IMR-90 (cell line): ENCODE measurements around the gene UGT2B7. TPM values are rescaled to one million over a fixed set of nuclear protein-coding genes. Genes with fewer than 3 reads are reported as not detected.

Experiments used
- ATAC-seq: fragments of 200-7000 bp; cut with Tn5 transposase; 2 replicates; pipeline ENCODE4 v1.9.1; 2020; ENCODE audit warnings: low read depth, mild to moderate bottlenecking, moderate library complexity
- BruUV-seq: library from RNA; stranded (reverse); fragments of 400-500 nt; replicated peaks from 2 replicates; lab custom pipeline; 2021; lab: Mats Ljungman, UMichigan
- CTCF ChIA-PET: fragments of 300-600 bp; formaldehyde crosslinking; extraction: SDS; loops from one replicate; lab custom pipeline; 2021; ENCODE audit warnings: antibody characterized with exemption; lab: Yijun Ruan, JAX
- POLR2A ChIA-PET: fragments of 300-600 bp; sonication (Branson Sonifier 250); formaldehyde crosslinking; loops from one replicate; lab custom pipeline; 2022; ENCODE audit warnings: antibody characterized with exemption; ENCODE audit not compliant: unreplicated experiment; lab: Charles Lee
- DNase-seq: peaks from one replicate; pipeline ENCODE4 v3.0.0; 2013
- H2AFZ ChIP-seq: replicated peaks from 2 replicates; pipeline ENCODE3; 2013; ENCODE audit warnings: low read length, mild to moderate bottlenecking; ENCODE audit not compliant: poor library complexity
- H2AK5ac ChIP-seq: 2 replicates; pipeline ENCODE4 v1.6.1; 2013; ENCODE audit warnings: low read depth, low read length, inconsistent platforms
- H2AK9ac ChIP-seq: replicated peaks from 2 replicates; pipeline ENCODE3; 2013; ENCODE audit warnings: mild to moderate bottlenecking, low read depth, low read length, moderate library complexity; ENCODE audit not compliant: poor library complexity
- H2BK120ac ChIP-seq: 2 replicates; pipeline ENCODE4 v1.6.1; 2013; ENCODE audit warnings: low read depth, low read length, inconsistent platforms
- H2BK15ac ChIP-seq: 3 replicates; pipeline ENCODE4 v1.6.1; 2013; ENCODE audit warnings: low read depth, low read length, inconsistent platforms
- H2BK20ac ChIP-seq: 2 replicates; pipeline ENCODE4 v1.6.1; 2013; ENCODE audit warnings: low read depth, mild to moderate bottlenecking, inconsistent platforms, low read length, moderate library complexity
- H2BK5ac ChIP-seq: 2 replicates; pipeline ENCODE4 v1.6.1; 2013; ENCODE audit warnings: mild to moderate bottlenecking, low read depth, low read length, inconsistent platforms; ENCODE audit not compliant: poor library complexity, severe bottlenecking
- H3K14ac ChIP-seq: replicated peaks from 2 replicates; pipeline ENCODE4 v1.6.1; 2013; ENCODE audit warnings: low read depth, low read length, inconsistent platforms
- H3K18ac ChIP-seq: 2 replicates; pipeline ENCODE4 v1.6.1; 2013; ENCODE audit warnings: low read depth, low read length, control low read depth
- H3K23ac ChIP-seq: 2 replicates; pipeline ENCODE4 v1.6.1; 2013; ENCODE audit warnings: low read depth, low read length, inconsistent platforms
- H3K27ac ChIP-seq: 2 replicates; pipeline ENCODE4 v1.5.1; 2013; ENCODE audit warnings: mild to moderate bottlenecking, control low read depth, low read length; ENCODE audit not compliant: insufficient read depth
- H3K27me3 ChIP-seq: 2 replicates; pipeline ENCODE4 v1.6.1; 2013; ENCODE audit warnings: low read length; ENCODE audit not compliant: control insufficient read depth, insufficient read depth
- H3K36me3 ChIP-seq: 2 replicates; pipeline ENCODE4 v1.6.1; 2013; ENCODE audit warnings: low read length, mixed read lengths; ENCODE audit not compliant: control insufficient read depth, insufficient read depth
- H3K4ac ChIP-seq: 2 replicates; pipeline ENCODE4 v1.6.1; 2013; ENCODE audit warnings: low read depth, low read length, inconsistent platforms
- H3K4me1 ChIP-seq: 2 replicates; pipeline ENCODE4 v1.6.1; 2013; ENCODE audit warnings: low read length, mixed read lengths; ENCODE audit not compliant: control insufficient read depth, insufficient read depth
- H3K4me2 ChIP-seq: 2 replicates; pipeline ENCODE4 v1.6.1; 2013; ENCODE audit warnings: low read depth, mild to moderate bottlenecking, control low read depth, low read length, moderate library complexity
- H3K4me3 ChIP-seq: 2 replicates; pipeline ENCODE4 v1.5.1; 2013; ENCODE audit warnings: low read depth, mild to moderate bottlenecking, control low read depth, low read length, moderate library complexity; ENCODE audit not compliant: insufficient read depth
- H3K56ac ChIP-seq: 2 replicates; pipeline ENCODE4 v1.6.1; 2013; ENCODE audit warnings: low read length, inconsistent platforms; ENCODE audit not compliant: insufficient read depth; ENCODE audit errors: extremely low read depth
- H3K79me1 ChIP-seq, 2 experiments: 2 replicates each; pipeline ENCODE4 v1.6.1; 2013; ENCODE audit warnings: low read length in 2 of 2, inconsistent platforms in 1 of 2, low read depth in 1 of 2
- H3K9ac ChIP-seq: 2 replicates; pipeline ENCODE4 v1.6.1; 2013; ENCODE audit warnings: low read depth, low read length, control low read depth
- H3K9me1 ChIP-seq: 2 replicates; pipeline ENCODE4 v1.6.1; 2013; ENCODE audit warnings: low read length, inconsistent platforms; ENCODE audit not compliant: insufficient read depth
- H3K9me3 ChIP-seq: 2 replicates; pipeline ENCODE4 v1.6.1; 2013; ENCODE audit warnings: low read length; ENCODE audit not compliant: control insufficient read depth, insufficient read depth
- H4K20me1 ChIP-seq: 2 replicates; pipeline ENCODE4 v1.6.1; 2013; ENCODE audit warnings: low read length, inconsistent platforms; ENCODE audit not compliant: insufficient read depth
- H4K5ac ChIP-seq: 2 replicates; pipeline ENCODE4 v1.6.1; 2013; ENCODE audit warnings: mild to moderate bottlenecking, low read depth, low read length, control low read depth
- H4K8ac ChIP-seq, 2 experiments: 2 replicates each; pipeline ENCODE4 v1.6.1; 2013; ENCODE audit warnings: low read depth in 2 of 2, low read length in 2 of 2, control low read depth in 1 of 2, inconsistent platforms in 1 of 2
- H4K91ac ChIP-seq: 2 replicates; pipeline ENCODE4 v1.6.1; 2013; ENCODE audit warnings: low read depth, low read length, inconsistent platforms; ENCODE audit not compliant: insufficient read depth
- BHLHE40 ChIP-seq: fragments of 150-350 bp; IDR thresholded peaks from 2 replicates; pipeline ENCODE4 v1.6.1; 2016; ENCODE audit warnings: mild to moderate bottlenecking, low read depth, low read length
- CEBPB ChIP-seq: IDR thresholded peaks from 2 replicates; pipeline ENCODE4 v1.6.1; 2012; ENCODE audit warnings: low read depth, low read length, improper control_type of control experiment
- CHD1 ChIP-seq: IDR thresholded peaks from 2 replicates; pipeline ENCODE4 v1.6.1; 2012; ENCODE audit warnings: low read depth, low read length, improper control_type of control experiment
- WGBS, 2 experiments: methylation state at CpG; one replicate each; pipeline versions ENCODE4 v1.1.5 to v1.1.7; 2013; ENCODE audit warnings: missing lambda C conversion rate in 2 of 2; ENCODE audit not compliant: insufficient read length in 1 of 2; ENCODE audit errors: extremely low coverage in 2 of 2; 5-methylcytosine and 5-hydroxymethylcytosine counted together
- dilution Hi-C: fragments of 300-500 bp; cut with HindIII; formaldehyde crosslinking; loops from one replicate; pipeline ENCODE4 v1.14.3; 2018; ENCODE audit warnings: low sequenced_read_pairs; ENCODE audit not compliant: unreplicated experiment
- in situ Hi-C: fragments of 300-500 bp; cut with MboI; formaldehyde crosslinking; loops from 3 replicates; pipeline ENCODE4 v1.14.3; 2019; ENCODE audit warnings: low sequenced_read_pairs, inconsistent platforms, mixed read lengths
- intact Hi-C: fragments of 100-400 bp; cut with micrococcal nuclease; formaldehyde crosslinking; loops from 2 replicates; pipeline ENCODE4 v1.10.0; 2022
- polyA plus RNA-seq, 3 experiments: library from polyadenylated mRNA; depleted of rRNA; stranded (reverse); fragments of >200 nt; gene quantifications; 2 replicates each; pipeline ENCODE4 v1.2.3, GENCODE V29; 2012; ENCODE audit warnings: low replicate concordance in 1 of 3
- total RNA-seq: library from RNA; depleted of rRNA; stranded (reverse); fragments of >200 nt; gene quantifications from 2 replicates; pipeline ENCODE4 v1.2.3, GENCODE V29; 2012

The UGT2B7 gene
- total and polyA plus RNA-seq, 2 of the 4 experiments (the other 2 are of a cell fraction): 0.10 TPM; not detected in 1

GRCh38 chr4:69057620-69058409, 38.5 kb upstream of the UGT2B7 start:
- H3K4ac ChIP-seq: 0 out of 2 replicates have a peak overlapping the region, but pooled peaks have one; percentile 31
- no peak overlapping the region for H2AK9ac ChIP-seq
- ChIA-PET POLR2A (no interaction called here), CTCF (no interaction called here)
- no peak overlapping the region; the same call in 1 of the 2 replicates for H4K91ac ChIP-seq
- BruUV-seq: no TSS peak
- H4K5ac ChIP-seq: peak overlapping the region; percentile 57; the same call in 1 of the 2 replicates
- H3K4me2 ChIP-seq: peak overlapping the region; percentile 56
- H3K23ac ChIP-seq: peak overlapping the region; percentile 45; the same call in 1 of the 2 replicates
- peak overlapping the region; percentile 83 for H2AFZ ChIP-seq
- no peaks in the 10 kb centered on the region for H3K79me1 ChIP-seq
- TF ChIP-seq BHLHE40 (no peak), CEBPB (no peak), CHD1 (no peak)
- H3K9me3 ChIP-seq: no peaks in the 10 kb centered on the region
- intact Hi-C loops (no loop called here), in situ Hi-C loops (no loop called here), dilution Hi-C loops (no loop called here)
- peak overlapping the region; percentile 12 for H2BK5ac ChIP-seq
- no peak overlapping the region for H3K56ac ChIP-seq
- peak overlapping the region; percentile 39 to 48; a peak in 3 of 4 replicates for H4K8ac ChIP-seq
- peak; percentile 68 for ATAC-seq
- H3K4me1 ChIP-seq: peaks cover 5% of the 10 kb centered on the region
- peak overlapping the region; percentile 14; the same call in 1 of the 3 replicates for H2BK15ac ChIP-seq
- no peak overlapping the region for H3K4me3 ChIP-seq
- H3K36me3 ChIP-seq: no peaks in the 10 kb centered on the region
- H3K9me1 ChIP-seq: no peaks in the 10 kb centered on the region
- no CpG with 5 or more reads among the region's 5 CpGs for WGBS, 2 experiments
- no peaks in the 10 kb centered on the region for H3K27me3 ChIP-seq
- DNase-seq: peak; percentile 25
- peak overlapping the region; percentile 35; the same call in 1 of the 2 replicates for H3K9ac ChIP-seq
- no peaks in the 10 kb centered on the region for H4K20me1 ChIP-seq
- peak overlapping the region; percentile 60; the same call in 1 of the 2 replicates for H2BK120ac ChIP-seq
- peak overlapping the region; percentile 13; the same call in 1 of the 2 replicates for H2AK5ac ChIP-seq
- peak overlapping the region; percentile 86; the same call in 1 of the 2 replicates for H3K18ac ChIP-seq
- peak overlapping the region; percentile 72 for H2BK20ac ChIP-seq
- H3K14ac ChIP-seq: peak overlapping the region; percentile 74
- peak overlapping the region; percentile 11; the same call in 1 of the 2 replicates for H3K27ac ChIP-seq
